Globus pallidus (tissue), 1 donor: ENCODE results near the gene POU2F3.

ENCODE experiments used
- DNase-seq: peaks from one replicate; pipeline ENCODE4 v3.0.0-alpha.2; 2015; ENCODE audit warnings: low spot score

Gene POU2F3

DNA sequence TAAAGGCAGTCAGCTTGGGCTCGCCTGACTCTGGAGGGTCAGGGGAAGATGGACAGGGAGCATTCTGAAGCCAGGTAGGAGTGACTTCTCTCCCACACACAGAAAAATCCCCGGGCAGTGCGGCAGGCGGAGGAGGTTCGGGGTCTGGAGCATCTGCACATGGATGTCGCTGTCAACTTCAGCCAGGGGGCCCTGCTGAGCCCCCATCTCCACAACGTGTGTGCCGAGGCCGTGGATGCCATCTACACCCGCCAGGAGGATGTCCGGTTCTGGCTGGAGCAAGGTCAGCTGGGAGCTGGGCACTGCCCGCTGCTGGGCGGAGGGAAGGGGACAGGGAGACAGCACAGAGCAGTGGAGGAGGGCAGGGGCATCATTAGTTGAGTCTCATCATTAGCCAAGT lies 13.2 kb upstream of the POU2F3 start:
- no peak for DNase-seq

DNA sequence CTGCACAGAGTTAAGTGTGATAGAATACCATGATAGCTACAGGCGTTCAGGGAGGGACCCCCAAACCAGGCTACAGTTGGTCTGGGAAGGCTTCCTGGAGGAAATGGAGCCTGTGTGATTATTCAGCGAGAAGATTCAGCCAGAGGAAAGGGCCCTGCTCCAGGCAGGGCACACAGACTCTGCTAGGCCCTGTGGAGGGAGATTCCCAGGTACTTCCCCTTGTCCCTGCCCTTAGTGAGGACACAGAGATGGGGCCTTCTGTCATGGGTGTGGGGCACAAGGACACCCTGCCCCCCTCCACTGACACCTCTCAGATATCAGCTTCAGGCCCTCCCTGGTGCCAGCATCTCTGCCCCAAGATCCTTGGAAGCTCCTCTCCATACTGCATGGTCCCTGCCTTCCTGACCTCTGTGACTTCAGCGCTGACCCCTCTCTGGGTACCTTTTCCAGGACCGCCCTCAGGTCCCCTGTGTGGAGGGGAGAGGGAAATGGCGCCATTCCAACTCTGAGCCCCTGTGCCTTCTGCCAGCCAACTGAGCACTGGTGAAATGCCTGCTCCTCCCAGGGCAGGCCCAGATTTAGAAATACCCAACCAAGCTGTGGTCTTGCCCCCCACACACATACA lies 12.6 kb upstream of the POU2F3 start:
- DNase-seq: no peak

DNA sequence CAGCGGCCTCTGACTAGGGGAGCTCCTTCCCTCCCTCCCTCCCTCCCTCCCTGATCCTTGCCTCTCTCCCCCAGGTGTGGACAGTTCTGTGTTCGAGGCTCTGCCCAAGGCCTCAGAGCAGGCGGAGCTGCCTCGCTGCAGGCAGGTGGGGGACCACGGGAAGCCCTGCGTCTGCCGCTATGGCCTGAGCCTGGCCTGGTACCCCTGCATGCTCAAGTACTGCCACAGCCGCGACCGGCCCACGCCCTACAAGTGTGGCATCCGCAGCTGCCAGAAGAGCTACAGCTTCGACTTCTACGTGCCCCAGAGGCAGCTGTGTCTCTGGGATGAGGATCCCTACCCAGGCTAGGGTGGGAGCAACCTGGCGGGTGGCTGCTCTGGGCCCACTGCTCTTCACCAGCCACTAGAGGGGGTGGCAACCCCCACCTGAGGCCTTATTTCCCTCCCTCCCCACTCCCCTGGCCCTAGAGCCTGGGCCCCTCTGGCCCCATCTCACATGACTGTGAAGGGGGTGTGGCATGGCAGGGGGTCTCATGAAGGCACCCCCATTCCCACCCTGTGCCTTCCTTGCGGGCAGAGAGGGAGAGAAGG lies 11.1 kb upstream of the POU2F3 start:
- DNase-seq: no peak

DNA sequence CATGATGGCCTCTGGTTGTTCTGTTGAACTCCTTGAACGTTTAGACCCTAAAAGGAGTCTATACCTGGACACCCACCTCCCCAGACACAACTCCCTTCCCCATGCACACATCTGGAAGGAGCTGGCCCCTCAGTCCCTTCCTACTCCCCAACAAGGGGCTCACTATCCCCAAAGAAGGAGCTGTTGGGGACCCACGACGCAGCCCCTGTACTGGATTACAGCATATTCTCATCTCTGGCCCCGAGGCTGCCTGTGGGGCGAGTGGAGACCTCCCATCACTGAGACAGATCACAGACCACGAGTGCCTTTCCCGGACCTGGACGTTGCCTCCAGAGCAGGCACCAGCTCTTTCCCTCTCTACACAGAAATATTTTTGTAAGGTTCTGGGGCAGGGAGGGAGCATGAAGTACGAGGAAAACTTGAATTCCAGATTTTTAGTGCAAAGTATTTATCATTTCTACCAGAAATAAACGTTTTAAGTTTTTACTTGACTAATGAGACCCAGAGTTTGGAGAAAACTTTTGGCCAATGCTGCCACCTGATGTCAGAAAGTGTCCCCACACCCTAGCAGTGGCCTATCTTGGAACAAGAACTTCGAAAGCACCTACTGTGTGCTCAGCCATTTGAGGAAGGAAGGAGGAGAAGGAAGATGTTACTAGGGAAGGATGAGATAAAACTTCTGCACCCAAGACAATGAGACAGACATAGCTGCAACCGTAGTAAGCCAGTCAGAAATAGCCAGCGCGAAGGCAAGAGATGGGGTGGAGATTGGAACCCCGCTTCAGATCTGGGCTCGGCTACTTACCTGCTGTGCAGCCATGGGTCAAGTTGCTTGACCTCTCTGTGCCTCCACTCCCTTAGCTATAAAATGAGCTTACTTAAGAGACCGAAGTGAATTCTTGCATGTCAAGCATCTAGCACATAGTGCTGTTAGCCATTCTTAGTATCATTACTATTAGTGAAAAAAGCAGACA lies 10.2 kb upstream of the POU2F3 start:
- DNase-seq: no peak

DNA sequence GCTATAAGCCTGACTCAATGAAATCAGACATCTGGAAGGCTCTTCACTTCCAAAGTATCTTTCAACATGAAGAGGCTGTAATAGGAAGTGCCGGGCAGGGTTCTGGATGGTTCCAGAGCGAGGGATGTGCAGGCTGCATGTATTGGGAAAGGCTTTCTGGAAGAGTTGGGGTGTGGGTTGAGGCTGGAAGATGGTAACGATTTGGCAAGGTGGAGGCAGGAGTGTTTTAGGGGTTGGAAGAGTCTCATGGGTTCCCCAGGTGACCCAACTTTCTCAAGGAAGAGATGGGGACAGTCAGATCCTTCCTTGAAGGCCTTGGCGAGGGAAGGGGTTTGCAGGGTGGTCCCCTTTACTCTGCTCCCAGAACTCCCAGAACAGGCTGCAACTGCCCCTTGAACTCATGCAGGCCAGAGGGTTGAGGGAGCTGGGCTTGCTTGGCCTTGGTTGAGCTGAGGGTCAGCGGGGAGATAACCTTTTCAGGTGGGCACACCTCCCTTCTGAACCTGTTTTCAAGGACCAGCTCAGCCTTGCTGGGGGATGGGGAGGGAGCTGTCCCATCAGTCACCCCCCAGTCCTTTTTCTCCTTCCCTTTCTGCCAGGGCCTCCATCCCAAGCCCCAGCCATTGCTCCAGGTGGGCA lies 9.4 kb upstream of the POU2F3 start:
- no peak for DNase-seq

DNA sequence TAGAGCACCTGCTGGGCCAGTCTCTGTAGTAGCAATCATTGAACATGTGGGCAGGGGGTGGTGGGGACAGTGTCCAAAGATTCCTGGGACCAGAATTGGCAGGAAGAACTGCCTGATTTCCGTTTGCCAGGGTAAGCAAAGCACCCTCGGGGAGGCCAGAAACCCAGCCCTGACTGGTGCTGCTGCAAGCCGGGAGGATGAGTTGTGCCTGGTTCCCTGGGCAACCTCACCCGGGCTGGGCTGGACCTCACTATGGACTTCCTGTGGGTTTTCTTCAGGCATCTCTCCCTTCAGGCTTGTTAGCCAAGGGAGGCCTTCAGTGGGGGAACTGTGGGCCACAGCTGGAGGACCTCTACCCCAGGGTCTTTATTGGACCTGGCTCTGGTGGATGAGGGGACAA lies 8.0 kb upstream of the POU2F3 start:
- DNase-seq: no peak

DNA sequence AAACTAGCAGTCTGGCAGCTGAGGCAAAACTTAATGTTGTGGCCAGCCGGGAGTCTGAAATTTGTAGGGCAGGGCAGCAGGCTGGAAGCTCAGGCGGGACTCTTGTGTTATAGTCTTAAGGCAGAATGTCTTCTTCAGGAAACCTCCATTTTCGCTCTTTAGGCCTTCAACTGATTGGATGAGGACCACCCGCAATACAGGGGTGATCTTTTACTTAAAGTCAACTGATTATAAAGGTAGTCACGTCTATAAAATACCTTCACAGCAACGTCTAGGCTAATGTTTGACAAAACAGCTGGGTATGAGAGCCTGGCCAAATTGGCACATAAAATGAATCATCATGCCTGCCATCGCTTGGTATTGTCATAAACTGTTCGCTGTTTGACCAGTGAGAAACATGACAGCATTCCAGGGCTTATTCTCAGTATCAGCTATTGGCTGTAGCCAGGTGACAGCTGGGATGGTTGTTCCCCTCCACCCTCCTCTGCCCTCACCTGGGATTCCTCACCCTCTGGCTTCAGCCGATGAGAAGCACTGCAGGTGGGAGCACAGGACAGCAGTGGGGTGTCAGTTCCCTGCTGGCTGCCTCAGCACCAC lies 6.6 kb upstream of the POU2F3 start:
- no peak for DNase-seq

DNA sequence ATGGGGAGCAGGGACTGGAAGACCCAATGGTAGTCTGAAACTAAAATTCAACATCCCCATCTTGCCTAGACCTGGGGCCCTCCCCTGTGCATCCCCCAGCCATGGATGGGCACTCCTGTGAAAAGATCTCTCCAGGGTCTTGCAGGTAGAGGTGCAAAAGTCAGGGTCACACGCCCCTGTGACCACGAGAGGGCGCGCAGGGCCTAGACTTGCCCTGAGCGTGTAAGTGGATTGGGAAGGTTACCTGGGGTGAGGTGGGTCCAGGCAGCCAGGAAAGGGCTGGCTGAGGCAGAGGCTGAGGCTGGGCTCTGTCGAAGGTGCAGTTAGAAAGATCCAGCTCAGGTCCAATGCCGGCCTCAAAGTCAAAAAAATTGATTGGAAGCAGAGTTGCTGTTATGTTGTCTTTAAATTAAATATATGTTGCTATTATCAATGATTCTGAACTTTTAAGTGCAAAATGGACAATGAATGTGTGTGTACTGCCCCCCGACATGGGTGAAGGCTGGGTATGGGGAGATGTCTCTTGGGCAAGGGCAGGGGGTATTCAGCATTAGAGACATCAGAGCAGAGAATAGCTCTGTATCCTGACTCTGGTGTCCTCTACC lies 4.8 kb upstream of the POU2F3 start:
- DNase-seq: no peak

DNA sequence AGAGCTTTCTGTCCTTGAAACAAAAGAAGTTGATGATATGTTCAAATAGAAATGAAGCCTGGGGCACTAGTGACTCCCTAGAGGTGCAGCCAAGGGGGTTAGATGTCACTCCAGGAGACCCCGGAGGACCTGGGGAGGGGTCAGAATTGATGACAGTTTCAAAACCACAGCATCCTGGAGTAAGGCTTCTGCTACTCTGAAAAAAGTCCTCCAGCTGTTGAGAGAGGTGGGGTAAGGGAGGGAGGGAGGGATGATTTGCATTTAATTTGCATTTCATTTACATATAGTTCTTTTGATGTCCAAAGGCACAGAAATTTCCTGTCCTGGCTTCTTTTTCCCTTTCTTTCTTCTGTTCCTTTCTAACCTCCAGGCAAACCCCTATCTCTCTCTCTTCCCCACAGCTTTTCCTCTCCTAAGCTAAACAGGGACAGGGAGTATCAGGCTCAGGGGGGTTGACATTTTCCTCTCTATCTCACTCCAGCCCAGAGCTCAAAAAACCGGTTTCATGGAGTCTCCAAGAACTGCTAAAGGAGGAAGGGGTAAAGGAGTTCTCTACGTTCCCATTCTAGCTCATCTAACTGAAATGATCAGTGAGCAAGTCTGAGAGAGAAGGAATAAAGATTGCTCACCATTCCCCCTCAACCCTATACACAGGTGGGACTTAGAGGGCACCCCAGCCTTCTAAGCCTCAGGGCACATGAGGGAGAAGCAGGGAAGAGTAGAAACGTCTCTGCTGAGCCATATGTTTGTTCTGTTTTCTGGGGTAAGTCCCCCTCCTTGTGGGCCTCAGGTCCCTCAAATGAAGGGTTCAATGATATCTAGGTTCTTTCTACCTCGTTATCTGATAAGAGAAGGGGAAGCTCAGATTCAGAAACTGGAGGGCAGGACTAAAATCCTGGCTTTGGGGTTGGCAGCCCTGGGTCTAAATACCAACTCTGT lies 3.5 kb upstream of the POU2F3 start:
- no peak for DNase-seq

DNA sequence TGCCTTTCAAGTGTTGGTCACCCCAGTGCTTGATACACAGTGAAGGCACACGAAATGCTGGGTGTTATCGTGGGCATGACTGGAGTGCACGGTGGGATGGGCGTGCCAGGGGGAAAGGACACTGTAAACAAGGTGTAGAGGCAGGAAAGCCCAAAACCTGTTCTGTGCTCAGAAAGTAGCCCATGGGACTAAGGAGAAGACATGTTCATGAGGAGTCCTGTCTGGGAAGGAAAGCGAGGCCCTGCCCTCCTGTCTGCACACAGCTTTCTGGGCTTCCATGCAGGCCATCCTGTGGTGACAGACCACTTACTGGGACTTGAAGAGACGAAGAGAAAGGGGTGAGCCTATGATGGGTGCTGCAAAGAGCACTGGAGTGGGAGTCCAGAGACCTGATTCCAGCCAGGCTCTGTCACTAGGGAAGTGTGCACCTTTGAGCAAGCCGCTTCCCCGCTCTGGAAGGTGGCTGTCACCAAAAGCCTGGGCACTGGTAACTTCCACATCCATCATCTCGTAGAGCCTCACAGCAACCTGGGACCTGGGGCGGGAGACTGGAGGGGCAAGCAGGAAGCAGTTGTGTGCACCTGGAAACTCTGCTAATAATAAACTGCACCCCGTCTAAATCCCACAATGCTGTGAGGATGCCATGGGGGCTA lies 846 bp upstream of the POU2F3 start:
- no peak for DNase-seq

DNA sequence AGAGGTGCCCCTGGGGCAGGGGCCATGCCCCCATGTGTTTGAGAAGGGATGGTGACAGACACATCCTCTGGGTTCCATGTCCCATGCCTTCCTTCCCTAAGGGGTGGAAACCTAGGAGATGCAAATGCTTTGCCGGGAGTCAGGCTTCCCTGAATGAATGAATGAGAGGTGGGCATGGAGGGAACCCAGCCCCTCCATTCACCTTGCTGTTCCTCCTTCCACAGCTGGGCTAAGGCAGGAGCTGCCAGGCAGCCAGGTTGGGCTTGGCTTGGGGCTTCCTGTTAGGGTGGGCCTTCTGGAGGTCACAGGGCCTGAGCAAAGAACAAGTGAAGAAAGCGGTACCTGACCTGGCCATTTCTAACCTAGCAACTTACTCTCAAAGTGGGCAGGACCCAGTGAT lies 926 bp downstream of the POU2F3 start:
- DNase-seq: no peak

DNA sequence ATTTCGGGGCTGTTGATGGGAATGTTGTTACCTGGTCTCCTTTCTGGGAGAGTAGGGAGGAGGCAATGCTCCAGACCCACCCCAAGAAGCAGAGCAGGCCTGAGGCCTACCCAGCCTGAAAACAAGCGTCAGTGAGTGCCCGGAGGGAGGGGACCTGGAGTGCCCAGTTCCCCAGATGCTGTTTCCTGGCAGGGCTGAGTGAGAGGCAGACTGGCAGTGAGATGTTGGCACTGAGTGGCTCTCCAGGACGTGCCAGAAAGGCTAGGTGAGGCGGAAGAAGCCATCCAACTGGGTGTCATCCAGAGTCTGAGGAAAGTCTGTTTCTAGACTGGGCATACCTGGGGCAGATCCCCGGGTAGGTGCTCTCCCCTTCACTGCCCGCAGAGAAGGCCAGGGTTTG lies 1.3 kb downstream of the POU2F3 start:
- no peak for DNase-seq

DNA sequence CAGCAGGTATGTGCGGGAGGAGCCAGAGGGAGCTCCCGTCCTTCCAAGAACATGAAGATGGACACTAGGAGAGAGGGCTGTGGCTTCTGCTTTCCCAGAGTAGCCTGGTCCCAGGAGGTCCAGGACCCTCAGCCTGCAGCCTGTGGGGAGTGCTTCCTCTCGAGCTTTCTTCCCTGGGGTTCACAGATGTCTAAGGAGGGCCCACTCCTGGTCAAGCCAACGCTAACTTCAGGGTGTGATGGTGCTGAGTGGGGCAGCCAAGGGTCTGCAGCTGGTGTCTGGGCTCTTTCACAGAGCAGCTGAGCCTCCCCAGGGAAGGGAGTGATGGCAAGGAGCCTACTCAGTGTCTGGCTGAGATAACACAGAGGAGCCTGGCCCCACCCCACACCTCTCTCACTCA lies 3.3 kb downstream of the POU2F3 start:
- DNase-seq: no peak

DNA sequence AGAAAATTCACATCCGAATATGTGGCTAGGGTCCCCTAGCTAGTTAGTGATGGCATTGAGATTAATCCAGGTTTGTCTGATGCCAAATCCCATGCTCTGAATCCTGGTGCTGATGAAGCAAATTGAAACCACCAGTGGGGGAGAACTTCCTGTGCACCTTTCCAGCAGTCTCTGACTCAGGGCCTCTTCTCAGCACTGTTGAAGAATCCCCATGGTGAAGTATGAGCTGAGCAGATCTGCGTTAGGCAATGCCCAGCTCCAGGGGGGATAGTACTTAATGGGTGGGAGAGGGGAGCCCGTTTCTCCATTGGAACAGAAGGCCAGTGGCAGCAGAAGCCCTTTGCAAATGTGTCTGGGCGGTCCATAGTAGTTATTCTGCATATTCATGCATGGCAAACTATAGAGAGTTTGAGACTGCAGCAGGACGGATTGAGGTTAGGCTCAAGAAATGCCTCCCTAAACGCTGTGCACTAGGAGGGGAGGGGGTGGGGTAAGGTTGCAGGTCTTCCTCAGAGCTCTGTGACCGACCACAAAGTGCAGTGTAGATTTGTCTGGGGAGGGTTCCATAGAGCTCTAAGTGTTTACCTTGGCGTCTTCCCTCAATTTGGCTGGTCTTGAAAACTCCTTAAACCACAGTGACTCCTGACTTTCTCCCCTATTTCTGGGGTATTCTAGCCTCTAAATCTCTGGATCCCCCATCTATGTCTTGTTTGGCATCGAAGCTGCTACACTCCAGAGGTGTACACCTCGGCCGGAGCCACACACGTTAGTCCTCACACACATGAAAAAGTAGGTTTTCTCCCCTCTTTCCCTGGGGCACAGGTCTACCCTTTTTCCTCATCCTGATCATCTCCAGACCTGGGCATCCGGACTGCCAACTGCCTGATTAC lies 4.8 kb downstream of the POU2F3 start:
- no peak for DNase-seq

DNA sequence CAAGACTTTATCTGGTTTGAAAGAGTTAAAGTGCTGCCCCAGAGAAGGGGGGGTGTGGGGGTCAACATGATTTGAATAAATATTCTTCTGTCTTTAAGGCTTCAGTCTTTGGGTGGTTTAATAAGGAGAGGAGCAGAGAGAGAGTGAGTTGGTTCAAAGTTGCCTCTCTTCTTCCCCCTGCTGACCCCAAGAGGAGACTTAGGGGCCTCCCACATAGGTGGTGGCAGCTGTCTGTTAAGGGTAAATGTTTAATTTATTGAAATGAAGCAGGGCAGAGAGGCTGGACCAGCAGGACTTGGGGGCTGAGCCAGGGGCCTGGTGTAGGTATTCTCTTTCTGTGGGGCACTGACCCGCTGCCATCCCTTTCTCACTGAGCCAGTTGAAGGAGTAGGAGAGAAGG lies 5.5 kb downstream of the POU2F3 start:
- no peak for DNase-seq

DNA sequence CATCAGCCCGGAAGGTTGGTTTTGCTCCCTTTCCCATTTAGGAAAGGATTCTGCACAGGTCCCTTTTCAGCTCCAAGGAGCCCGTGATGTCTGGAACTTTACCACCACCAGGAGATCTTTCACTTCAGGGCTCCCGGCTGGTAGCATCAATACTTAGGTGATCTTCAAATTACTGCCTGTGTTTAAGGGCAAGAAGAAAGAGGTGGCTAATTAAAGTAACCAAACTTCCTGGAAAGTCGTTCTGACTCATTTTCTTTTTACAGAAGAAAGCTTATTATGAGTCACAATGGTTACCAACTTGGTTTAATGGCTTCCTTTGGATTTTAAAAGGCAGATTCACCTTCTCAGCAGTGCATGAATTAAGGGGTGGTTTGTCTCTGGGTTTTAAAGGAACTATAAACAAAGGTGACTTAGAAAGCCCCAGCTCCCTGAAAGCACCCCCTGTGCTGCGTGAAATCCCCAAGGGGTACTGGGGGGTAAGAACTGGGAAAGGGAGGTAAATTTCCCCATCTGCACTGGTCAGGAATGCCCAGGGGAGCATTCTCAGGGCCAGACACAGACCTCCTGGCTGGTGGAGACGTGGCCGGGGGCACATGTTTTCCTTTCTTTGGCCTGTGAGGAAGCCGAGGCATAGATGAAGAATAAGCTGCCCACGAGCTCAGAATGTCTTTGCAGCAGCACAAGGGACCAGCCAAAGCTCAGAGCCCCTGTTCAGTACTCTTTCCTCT lies 8.8 kb downstream of the POU2F3 start:
- DNase-seq: no peak

DNA sequence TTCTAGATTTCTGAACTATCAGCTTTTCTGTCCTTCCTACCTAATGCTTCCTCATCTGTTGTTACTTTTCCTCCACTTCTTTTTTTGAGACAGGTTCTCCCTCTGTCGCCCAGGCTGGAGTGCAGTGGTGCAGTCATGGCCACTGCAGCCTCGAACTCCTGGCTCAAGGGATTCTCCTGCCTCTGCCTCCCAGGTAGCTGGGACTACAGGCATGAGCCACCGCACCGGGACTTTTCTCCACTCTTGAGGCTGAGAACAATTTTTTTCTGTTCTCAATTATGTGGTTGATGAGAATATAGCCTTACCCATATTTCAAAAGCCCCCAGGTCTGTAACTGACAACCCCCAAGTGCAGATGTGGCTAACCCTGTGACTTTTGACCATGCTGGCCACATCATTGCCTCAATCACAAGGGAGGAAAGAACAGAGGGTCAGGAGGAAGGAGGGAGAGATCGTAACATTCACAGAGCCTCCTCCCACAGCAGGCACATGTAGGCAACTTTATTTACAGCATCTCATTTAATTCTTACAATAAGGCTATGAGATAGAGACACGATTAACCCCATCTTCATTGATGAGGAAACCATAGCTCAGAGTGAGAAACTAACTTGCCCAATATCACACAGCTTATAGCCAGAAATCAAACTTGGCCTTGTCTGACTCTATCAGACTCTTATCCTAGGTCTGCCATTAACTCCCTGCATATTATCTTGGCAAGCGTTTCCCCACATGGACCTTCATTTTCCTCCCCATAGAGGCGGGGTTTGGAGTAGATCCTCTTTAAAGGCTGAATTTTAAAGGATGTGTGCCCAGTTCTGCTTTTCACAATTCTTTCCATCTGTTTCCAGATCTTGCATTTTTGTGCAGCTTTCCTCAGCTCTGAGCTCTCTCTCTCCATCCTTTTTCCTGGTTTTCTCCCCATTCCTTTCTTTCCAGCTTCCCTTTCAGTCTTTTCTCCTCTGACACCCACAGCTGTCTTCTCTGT lies 9.6 kb downstream of the POU2F3 start:
- DNase-seq: no peak
